ENCODE data around the gene CHMP4B. TPM values are rescaled to one million over a fixed set of nuclear protein-coding genes. Genes with fewer than 3 reads are reported as not detected.

CHMP4B gene
- total RNA-seq, 1 donor from 2014 or later, result 42.8 TPM

GRCh38 chr20:33840759-33841435 is 29.7 kb downstream of the CHMP4B start:
- Histone ChIP-seq H3K9me3 (no peaks in the 10 kb centered on the region), H3K27me3 (no peaks in the 10 kb centered on the region), H3K36me3 (no peaks in the 10 kb centered on the region), H3K27ac (no peak overlapping the region), H3K4me1 (peaks cover 0 to 43% of the 10 kb centered on the region in 2 donors), H3K4me3 (no peak overlapping the region)
- DNase-seq (ENCODE audit: low spot score in 2 of 2), result no peak
- no peak for TF ChIP-seq CTCF (IDR thresholded peaks at IDR 0.05)
- intact Hi-C loops (cut with DNase I), result no loop called here

GRCh38 chr20:33841436-33841799 is 30.3 kb downstream of the CHMP4B start:
- Histone ChIP-seq H3K27me3 (no peaks in the 10 kb centered on the region), H3K27ac (no peak overlapping the region), H3K9me3 (no peaks in the 10 kb centered on the region), H3K36me3 (no peaks in the 10 kb centered on the region), H3K4me3 (no peak overlapping the region), H3K4me1 (peaks cover 0 to 45% of the 10 kb centered on the region in 2 donors)
- TF ChIP-seq CTCF (IDR thresholded peaks at IDR 0.05), result no peak
- DNase-seq (ENCODE audit: low spot score in 2 of 2), result no peak
- intact Hi-C loops (cut with DNase I), result no loop called here

- Histone ChIP-seq H3K27me3 (no peaks in the 10 kb centered on the region), H3K4me1 (peaks cover 0 to 44% of the 10 kb centered on the region in 2 donors), H3K9me3 (no peaks in the 10 kb centered on the region), H3K4me3 (no peak overlapping the region), H3K36me3 (no peaks in the 10 kb centered on the region), H3K27ac (no peak overlapping the region)
- no peak for DNase-seq (ENCODE audit: low spot score in 2 of 2)
- intact Hi-C loops (cut with DNase I), result no loop called here
- no peak for TF ChIP-seq CTCF (IDR thresholded peaks at IDR 0.05)
These were observed 31.2 kb downstream of the CHMP4B start for GRCh38 chr20:33842346-33842745.

- H3K27ac ChIP-seq, result no peak overlapping the region
- H3K4me3 ChIP-seq, result no peak overlapping the region
- H3K27me3 ChIP-seq, result no peaks in the 10 kb centered on the region
- TF ChIP-seq CTCF (IDR thresholded peaks at IDR 0.05), result no peak
- H3K4me1 ChIP-seq, result peaks cover 0 to 41% of the 10 kb centered on the region in 2 donors
- H3K9me3 ChIP-seq, result no peaks in the 10 kb centered on the region
- intact Hi-C loops (cut with DNase I), result no loop called here
- no peak for DNase-seq (ENCODE audit: low spot score in 2 of 2)
- no peaks in the 10 kb centered on the region for H3K36me3 ChIP-seq
These were observed 31.9 kb downstream of the CHMP4B start for GRCh38 chr20:33843050-33843449.

GRCh38 chr20:33843854-33844253 is 32.7 kb downstream of the CHMP4B start:
- Histone ChIP-seq H3K4me3 (no peak overlapping the region), H3K27ac (no peak overlapping the region), H3K4me1 (peaks cover 0 to 34% of the 10 kb centered on the region in 2 donors), H3K9me3 (no peaks in the 10 kb centered on the region), H3K36me3 (peaks cover 4 to 8% of the 10 kb centered on the region in 2 donors), H3K27me3 (no peaks in the 10 kb centered on the region)
- no peak for TF ChIP-seq CTCF (IDR thresholded peaks at IDR 0.05)
- no peak for DNase-seq (ENCODE audit: low spot score in 2 of 2)
- intact Hi-C loops (cut with DNase I), result no loop called here

Measured in ascending aorta (tissue), 2 donors.